HG02938 (cell line): ENCODE measurements around the gene RGMA.
"Not testable (repeated sequence)": the region's sequence is repeated elsewhere in the genome, so short reads cannot be mapped to it uniquely, and the experiment has no call there.

Experiments used
- ATAC-seq: cut with Tn5 transposase; IDR thresholded peaks from one replicate; pipeline ENCODE4 v1.9.1; 2021; ENCODE audit warnings: mild to moderate bottlenecking, moderate library complexity; ENCODE audit not compliant: unreplicated experiment

Gene RGMA

GRCh38 chr15:93049233-93049632, 39.8 kb downstream of the RGMA start:
- ATAC-seq: no peak

GRCh38 chr15:93048759-93049161, 40.3 kb downstream of the RGMA start:
- no peak for ATAC-seq

GRCh38 chr15:93048426-93048721, 40.6 kb downstream of the RGMA start:
- ATAC-seq: no peak

GRCh38 chr15:93047621-93048425, 41.2 kb downstream of the RGMA start:
- ATAC-seq: no peak

- ATAC-seq: no peak
Observed at GRCh38 chr15:93046721-93047120, 42.3 kb downstream of the RGMA start.

- no peak for ATAC-seq
Observed at GRCh38 chr15:93046120-93046519, 42.9 kb downstream of the RGMA start.

- no peak for ATAC-seq
Observed at GRCh38 chr15:93045191-93045785, 43.7 kb downstream of the RGMA start.

- no peak for ATAC-seq
Observed at GRCh38 chr15:93044301-93045190, 44.5 kb downstream of the RGMA start.

GRCh38 chr15:93043621-93044300, 45.2 kb downstream of the RGMA start:
- no peak for ATAC-seq

- ATAC-seq: no peak
Observed at GRCh38 chr15:93042691-93043378, 46.2 kb downstream of the RGMA start.

GRCh38 chr15:93042211-93042610, 46.8 kb downstream of the RGMA start:
- ATAC-seq: no peak

- no peak for ATAC-seq
Observed at GRCh38 chr15:93041159-93041547, 47.9 kb downstream of the RGMA start.

GRCh38 chr15:93040288-93041158, 48.5 kb downstream of the RGMA start:
- no peak for ATAC-seq

- ATAC-seq: not testable (repeated sequence)
Observed at GRCh38 chr15:93039562-93040287, 49.3 kb downstream of the RGMA start.

GRCh38 chr15:93037820-93038705, 50.9 kb downstream of the RGMA start:
- ATAC-seq: no peak

GRCh38 chr15:93036951-93037819, 51.8 kb downstream of the RGMA start:
- ATAC-seq: no peak
